Karpas-422 (cell line): ENCODE measurements around the gene SYP. TPM values are rescaled to one million over a fixed set of nuclear protein-coding genes. Genes with fewer than 3 reads are reported as not detected.
"Not testable (repeated sequence)": the region's sequence is repeated elsewhere in the genome, so short reads cannot be mapped to it uniquely, and the experiment has no call there.

Experiments
- DNase-seq: peaks from one replicate; pipeline ENCODE4 v3.0.0-alpha.2; 2015
- H2AFZ ChIP-seq: fragments of 200-600 bp; sonication (generic); 2 replicates; pipeline ENCODE4 v1.6.1; 2014; ENCODE audit warnings: antibody characterized with exemption, low read length, mixed read lengths
- H3K27ac ChIP-seq: fragments of 200-600 bp; sonication (generic); 2 replicates; pipeline ENCODE4 v1.5.1; 2014; ENCODE audit warnings: mild to moderate bottlenecking, low read length, moderate library complexity
- H3K27me3 ChIP-seq: fragments of 200-600 bp; sonication (generic); 2 replicates; pipeline ENCODE4 v1.6.1; 2014; ENCODE audit warnings: low read length, mixed read lengths
- H3K36me3 ChIP-seq: fragments of 200-600 bp; sonication (generic); 2 replicates; pipeline ENCODE4 v1.6.1; 2014; ENCODE audit warnings: low read length, mixed read lengths; ENCODE audit not compliant: insufficient read depth
- H3K4me1 ChIP-seq: fragments of 200-600 bp; sonication (generic); 2 replicates; pipeline ENCODE4 v1.6.1; 2014; ENCODE audit warnings: mild to moderate bottlenecking, low read length, mixed read lengths
- H3K4me2 ChIP-seq: fragments of 200-600 bp; sonication (generic); 2 replicates; pipeline ENCODE4 v1.6.1; 2014; ENCODE audit warnings: low read length, low read depth, mild to moderate bottlenecking; ENCODE audit not compliant: poor library complexity, severe bottlenecking
- H3K4me3 ChIP-seq: fragments of 200-600 bp; sonication (generic); 2 replicates; pipeline ENCODE4 v1.5.1; 2014; ENCODE audit warnings: mild to moderate bottlenecking, antibody characterized with exemption, low read length, mixed read lengths
- H3K79me2 ChIP-seq: fragments of 200-600 bp; sonication (generic); 2 replicates; pipeline ENCODE4 v1.6.1; 2014; ENCODE audit warnings: mild to moderate bottlenecking, low read length, mixed read lengths
- H3K9ac ChIP-seq: fragments of 200-600 bp; sonication (generic); 2 replicates; pipeline ENCODE4 v1.6.0; 2014; ENCODE audit warnings: low read length
- H3K9me2 ChIP-seq: fragments of 200-600 bp; sonication (generic), shearing (Covaris generic); replicated peaks from 2 replicates; pipeline ENCODE4 v1.6.0; 2014; ENCODE audit warnings: mild to moderate bottlenecking, low read length, moderate library complexity; ENCODE audit not compliant: insufficient read depth
- H3K9me3 ChIP-seq: fragments of 300-700, 200-600 bp; sonication (generic); 2 replicates; pipeline ENCODE4 v1.6.1; 2014; ENCODE audit warnings: low read length, mixed read lengths
- H4K20me1 ChIP-seq: fragments of 200-600 bp; sonication (generic); 2 replicates; pipeline ENCODE4 v1.6.1; 2014; ENCODE audit warnings: mild to moderate bottlenecking, antibody characterized with exemption, low read length, low read depth; ENCODE audit not compliant: insufficient read depth
- total RNA-seq: library from RNA; depleted of rRNA; stranded (reverse); fragments of >200 nt; shearing (Covaris generic); gene quantifications from 2 replicates; pipeline ENCODE4 v1.2.3, GENCODE V29; 2014; ENCODE audit warnings: low replicate concordance

SYP gene
- total RNA-seq, 1 experiment from 2014 or later: 0.86 TPM

DNA sequence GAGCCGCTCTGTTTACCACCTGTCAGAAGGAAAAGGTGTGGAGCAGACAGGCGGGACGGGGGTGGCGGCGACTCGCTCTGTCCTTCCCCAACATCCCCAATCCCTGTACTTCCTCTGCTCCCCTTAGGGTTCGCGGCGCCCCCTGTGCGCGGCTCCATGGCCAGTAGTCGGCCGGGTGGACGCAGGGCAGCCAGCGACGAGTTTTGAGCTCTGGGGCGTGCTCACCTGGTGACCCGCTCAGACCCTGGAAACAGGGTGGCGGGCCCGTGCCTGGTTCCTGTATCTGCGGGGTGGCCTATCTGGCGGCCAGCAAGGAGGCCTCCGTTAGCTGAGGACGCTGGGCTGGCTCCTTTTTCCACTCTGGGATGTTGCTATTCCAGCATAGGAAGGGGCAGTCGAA lies 42.8 kb downstream of the SYP start:
- Histone ChIP-seq H3K9me2 (no peaks in the 10 kb centered on the region), H3K4me1 (peaks cover 17% of the 10 kb centered on the region), H4K20me1 (no peaks in the 10 kb centered on the region), H3K9ac (no peak overlapping the region), H3K36me3 (no peaks in the 10 kb centered on the region), H3K4me3 (no peak overlapping the region), H3K9me3 (no peaks in the 10 kb centered on the region), H2AFZ (no peak overlapping the region), H3K79me2 (no peaks in the 10 kb centered on the region), H3K27me3 (no peaks in the 10 kb centered on the region), H3K4me2 (no peak overlapping the region), H3K27ac (no peak overlapping the region)
- DNase-seq: no peak

DNA sequence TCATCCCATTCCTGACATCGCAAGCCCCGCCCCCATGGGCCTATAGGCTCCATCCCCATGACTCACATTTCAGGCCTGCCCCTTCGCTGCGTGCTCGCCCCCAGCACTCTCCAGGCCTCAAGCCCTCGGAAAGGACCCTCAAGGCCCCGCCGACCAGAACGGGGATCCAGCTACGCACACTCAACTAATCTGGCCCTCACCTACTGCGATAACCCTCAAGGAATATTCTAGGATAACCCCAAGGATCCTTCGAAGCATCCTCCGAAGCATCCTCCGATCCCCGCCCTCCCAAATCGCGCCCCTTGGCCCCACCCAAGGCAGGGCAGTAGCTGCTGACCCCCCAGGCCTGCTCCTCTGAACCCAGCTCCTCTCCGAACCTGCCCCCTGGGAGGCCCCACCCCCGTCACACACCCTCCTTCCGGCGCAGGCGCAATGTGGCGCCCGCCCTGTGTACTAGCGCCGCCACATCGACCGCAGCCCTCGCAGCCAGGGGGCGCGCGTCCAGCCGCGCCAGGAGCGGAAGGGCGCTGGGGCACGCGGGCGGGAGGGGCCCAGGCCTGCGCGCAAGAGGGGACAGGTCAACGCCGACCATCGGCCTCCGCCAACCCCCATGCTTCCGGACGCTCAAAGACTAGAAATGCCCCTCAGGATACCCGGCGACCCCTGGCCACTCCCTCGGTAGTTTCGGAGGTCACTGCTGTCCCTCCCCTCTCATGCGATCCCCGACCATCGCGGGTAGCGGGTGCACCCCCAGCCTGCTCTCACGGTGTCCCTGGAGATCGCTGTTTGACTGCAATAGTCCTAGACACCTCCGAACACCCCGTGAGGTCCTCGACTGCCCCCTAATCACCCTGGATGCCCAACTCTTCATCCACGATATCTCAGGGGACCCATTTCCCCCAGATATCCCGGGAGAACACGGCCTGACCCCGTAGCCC lies 43.8 kb downstream of the SYP start:
- H4K20me1 ChIP-seq: no peaks in the 10 kb centered on the region
- H3K4me3 ChIP-seq: peak overlapping the region; percentile 68
- peak overlapping the region; percentile 67 for H2AFZ ChIP-seq
- peak; percentile 93 for DNase-seq
- no peaks in the 10 kb centered on the region for H3K9me2 ChIP-seq
- peak overlapping the region; percentile 86 for H3K9ac ChIP-seq
- no peaks in the 10 kb centered on the region for H3K9me3 ChIP-seq
- peaks cover 17% of the 10 kb centered on the region for H3K4me1 ChIP-seq
- H3K79me2 ChIP-seq: no peaks in the 10 kb centered on the region
- H3K36me3 ChIP-seq: no peaks in the 10 kb centered on the region
- peak overlapping the region; percentile 90 for H3K27ac ChIP-seq
- no peaks in the 10 kb centered on the region for H3K27me3 ChIP-seq
- H3K4me2 ChIP-seq: peak overlapping the region; percentile 72

DNA sequence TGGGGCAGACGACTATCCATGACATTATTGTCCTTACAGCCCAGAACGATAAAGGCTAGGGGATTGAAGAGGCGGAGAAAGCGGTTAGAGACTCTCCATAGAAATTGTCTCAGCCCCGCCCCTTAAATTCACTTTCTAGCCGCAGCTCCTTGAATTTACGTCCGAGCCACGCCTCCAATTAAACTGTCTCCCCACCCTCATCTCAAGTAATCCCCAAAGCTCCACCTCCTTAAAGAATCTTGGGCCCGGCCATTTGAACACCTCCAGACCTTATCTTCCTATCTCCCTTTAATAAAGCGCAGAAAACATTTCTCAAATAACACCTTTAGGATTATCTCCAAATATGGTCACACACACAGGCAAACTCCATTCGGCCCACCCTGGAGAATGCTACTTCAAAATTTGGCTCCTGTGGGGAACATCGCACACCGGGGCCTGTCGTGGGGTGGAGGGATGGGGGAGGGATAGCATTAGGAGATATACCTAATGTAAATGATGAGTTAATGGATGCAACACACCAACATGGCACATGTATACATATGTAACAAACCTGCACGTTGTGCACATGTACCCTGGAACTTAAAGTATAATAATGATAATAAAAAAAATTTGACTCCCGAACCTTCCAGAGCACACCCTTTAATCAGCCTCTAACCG lies 44.6 kb downstream of the SYP start:
- peak; percentile 85 for DNase-seq
- H3K4me3 ChIP-seq: peak overlapping the region; percentile 68

DNA sequence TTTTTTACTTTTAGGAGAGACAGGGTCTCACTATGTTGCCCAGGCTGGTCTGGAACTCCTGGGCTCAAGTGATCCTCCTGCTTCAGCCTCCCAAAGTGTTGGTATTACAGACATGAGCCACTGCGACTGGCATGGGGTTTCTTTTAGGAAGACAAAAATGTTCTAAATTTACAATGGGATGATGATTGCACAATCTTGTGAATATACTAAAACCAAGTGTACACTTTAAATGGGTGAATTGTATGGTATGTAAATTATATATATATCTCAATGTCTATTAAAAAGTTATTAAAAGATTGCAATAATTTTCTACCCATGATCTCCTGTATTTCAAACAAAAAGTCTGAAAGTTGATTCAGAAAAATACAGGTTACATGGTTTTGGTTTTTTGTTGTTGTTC lies 46.5 kb downstream of the SYP start:
- no peak overlapping the region for H3K4me3 ChIP-seq
- peaks cover 17% of the 10 kb centered on the region for H3K4me1 ChIP-seq
- no peak for DNase-seq
- H3K4me2 ChIP-seq: no peak overlapping the region
- H3K9me3 ChIP-seq: no peaks in the 10 kb centered on the region
- H3K9ac ChIP-seq: no peak overlapping the region
- H3K9me2 ChIP-seq: no peaks in the 10 kb centered on the region
- no peaks in the 10 kb centered on the region for H3K27me3 ChIP-seq
- H3K27ac ChIP-seq: no peak overlapping the region
- no peak overlapping the region for H2AFZ ChIP-seq
- H3K79me2 ChIP-seq: no peaks in the 10 kb centered on the region
- no peaks in the 10 kb centered on the region for H3K36me3 ChIP-seq
- no peaks in the 10 kb centered on the region for H4K20me1 ChIP-seq

More for the DNA sequence above, 44.6 kb downstream of the SYP start:
- peak overlapping the region; percentile 72 for H3K4me2 ChIP-seq
- H3K79me2 ChIP-seq: no peaks in the 10 kb centered on the region
- no peaks in the 10 kb centered on the region for H3K9me2 ChIP-seq
- H3K4me1 ChIP-seq: peaks cover 17% of the 10 kb centered on the region
- H4K20me1 ChIP-seq: no peaks in the 10 kb centered on the region
- peak overlapping the region; percentile 56 for H3K9ac ChIP-seq
- H3K9me3 ChIP-seq: no peaks in the 10 kb centered on the region
- H3K27ac ChIP-seq: peak overlapping the region; percentile 90
- H3K27me3 ChIP-seq: no peaks in the 10 kb centered on the region
- no peak overlapping the region for H2AFZ ChIP-seq
- H3K36me3 ChIP-seq: no peaks in the 10 kb centered on the region

DNA sequence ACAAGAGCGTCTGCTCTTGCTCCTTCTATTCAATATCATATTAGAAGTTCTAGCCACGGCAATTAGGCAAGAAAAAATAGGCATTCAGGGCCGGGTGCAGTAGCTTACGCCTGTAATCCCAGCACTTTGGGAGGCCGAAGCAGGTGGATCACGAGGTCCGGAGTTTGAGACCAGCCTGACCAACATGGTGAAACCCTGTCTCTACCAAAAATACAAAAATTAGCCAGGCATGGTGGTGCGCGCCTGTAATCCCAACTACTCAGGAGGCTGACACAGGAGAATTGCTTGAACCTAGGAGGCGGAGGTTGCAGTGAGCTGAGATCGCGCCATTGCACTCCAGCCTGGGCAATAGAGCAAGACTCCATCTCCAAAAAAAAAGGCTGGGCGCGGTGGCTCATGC lies 50.7 kb downstream of the SYP start:
- H3K4me2 ChIP-seq, H4K20me1 ChIP-seq, DNase-seq, H3K4me3 ChIP-seq, H2AFZ ChIP-seq, H3K9me3 ChIP-seq, H3K9me2 ChIP-seq, H3K9ac ChIP-seq, H3K4me1 ChIP-seq, H3K27me3 ChIP-seq, H3K27ac ChIP-seq, H3K36me3 ChIP-seq, H3K79me2 ChIP-seq: not testable (repeated sequence)

DNA sequence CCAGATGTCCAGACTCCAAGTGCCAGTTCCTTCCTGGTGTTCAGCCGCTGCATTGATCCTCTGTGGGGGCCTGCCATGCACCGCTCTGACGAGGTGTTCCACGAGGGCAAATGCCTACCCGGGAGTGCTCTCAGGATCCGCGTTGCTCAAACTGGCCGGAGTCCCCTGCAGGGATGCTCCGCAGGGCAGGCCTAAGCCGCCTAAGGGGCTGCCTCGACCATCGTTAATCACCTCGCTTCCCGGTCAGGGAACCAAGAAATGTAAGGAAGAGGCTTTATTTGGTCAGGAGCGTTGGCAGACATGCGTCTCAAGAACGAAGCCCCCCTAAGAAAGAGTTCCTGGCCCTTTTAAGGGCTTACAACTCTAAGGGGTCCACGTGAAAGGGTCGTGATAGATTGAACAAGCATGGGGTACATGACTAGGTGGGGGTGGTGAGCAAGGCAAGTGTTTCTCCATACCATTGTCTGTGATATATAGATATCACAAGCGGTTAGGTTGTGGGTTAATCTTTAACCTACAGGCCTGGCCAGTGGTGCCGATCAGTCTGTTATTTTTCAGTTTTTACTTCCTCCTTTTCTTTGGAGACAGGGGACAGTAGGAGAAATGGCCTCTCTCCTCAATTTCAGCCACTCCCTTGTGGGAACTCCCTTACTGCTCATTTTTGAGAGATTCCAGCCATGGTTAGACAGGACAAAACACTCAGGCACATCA lies 51.4 kb downstream of the SYP start:
- H3K9ac ChIP-seq, H4K20me1 ChIP-seq, H3K27me3 ChIP-seq, H3K27ac ChIP-seq, H3K9me2 ChIP-seq, H3K36me3 ChIP-seq, H2AFZ ChIP-seq, H3K79me2 ChIP-seq, H3K4me1 ChIP-seq, H3K4me2 ChIP-seq, H3K9me3 ChIP-seq, DNase-seq, H3K4me3 ChIP-seq: not testable (repeated sequence)

DNA sequence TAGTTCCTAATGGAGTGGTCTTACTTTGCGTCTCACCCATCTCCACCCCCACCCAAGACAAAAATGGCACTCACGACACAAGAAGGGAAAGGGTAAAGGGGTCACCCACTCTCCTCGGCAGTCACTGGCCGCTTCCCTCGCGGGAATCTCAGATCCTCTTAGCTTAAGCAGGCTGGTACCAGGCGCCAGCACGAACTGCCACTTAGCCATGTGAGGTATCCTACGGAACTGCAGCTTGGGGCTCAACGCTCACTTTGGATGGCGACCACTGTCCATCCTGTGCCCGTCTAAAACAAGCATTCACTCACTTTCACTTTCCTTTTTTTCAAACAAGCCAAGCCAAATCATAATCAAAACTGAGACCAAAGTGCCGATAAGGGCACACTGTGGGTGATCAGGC lies 52.1 kb downstream of the SYP start:
- H4K20me1 ChIP-seq: no peaks in the 10 kb centered on the region
- peaks cover 4% of the 10 kb centered on the region; the same call in 1 of the 2 replicates for H3K4me1 ChIP-seq
- no peak overlapping the region for H3K9ac ChIP-seq
- DNase-seq: no peak
- no peaks in the 10 kb centered on the region for H3K36me3 ChIP-seq
- H3K79me2 ChIP-seq: no peaks in the 10 kb centered on the region
- no peak overlapping the region for H3K27ac ChIP-seq
- H3K9me3 ChIP-seq: no peaks in the 10 kb centered on the region
- no peak overlapping the region for H2AFZ ChIP-seq
- H3K4me3 ChIP-seq: no peak overlapping the region
- no peak overlapping the region for H3K4me2 ChIP-seq
- H3K9me2 ChIP-seq: no peaks in the 10 kb centered on the region
- H3K27me3 ChIP-seq: no peaks in the 10 kb centered on the region

DNA sequence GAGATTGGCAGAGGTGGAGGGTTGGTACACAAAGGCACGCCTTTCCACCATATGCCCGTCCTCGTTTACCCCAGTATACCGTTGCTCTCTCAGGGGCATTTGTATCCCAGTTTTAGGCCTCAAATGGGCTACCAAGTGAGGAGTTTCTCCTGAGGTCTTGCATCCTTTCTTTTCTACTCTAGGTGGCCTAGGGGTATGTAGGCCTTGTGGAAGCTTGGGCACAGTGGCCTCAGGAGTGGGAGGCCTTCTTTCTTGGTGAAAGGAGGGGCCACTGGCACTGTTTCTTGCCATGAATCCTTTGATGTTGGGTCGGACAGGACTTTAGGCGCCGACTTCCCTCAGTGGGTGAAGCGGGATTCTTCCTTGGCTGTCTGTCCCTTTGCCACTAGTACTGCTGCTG lies 52.7 kb downstream of the SYP start:
- DNase-seq: no peak
- H3K4me3 ChIP-seq: no peak overlapping the region
- H4K20me1 ChIP-seq: no peaks in the 10 kb centered on the region
- no peak overlapping the region for H3K4me2 ChIP-seq
- H3K9me3 ChIP-seq: no peaks in the 10 kb centered on the region
- no peaks in the 10 kb centered on the region for H3K9me2 ChIP-seq
- H3K9ac ChIP-seq: no peak overlapping the region
- no peak overlapping the region for H2AFZ ChIP-seq
- no peaks in the 10 kb centered on the region for H3K36me3 ChIP-seq
- no peak overlapping the region for H3K27ac ChIP-seq
- peaks cover 4% of the 10 kb centered on the region; the same call in 1 of the 2 replicates for H3K4me1 ChIP-seq
- H3K79me2 ChIP-seq: no peaks in the 10 kb centered on the region
- H3K27me3 ChIP-seq: no peaks in the 10 kb centered on the region
